HG02798 (cell line): ENCODE measurements around the gene DNAAF1.
"Not testable (repeated sequence)": the region's sequence is repeated elsewhere in the genome, so short reads cannot be mapped to it uniquely, and the experiment has no call there.

ENCODE experiments used
- ATAC-seq: cut with Tn5 transposase; IDR thresholded peaks from one replicate; pipeline ENCODE4 v1.9.1; 2021; ENCODE audit warnings: mild to moderate bottlenecking; ENCODE audit not compliant: unreplicated experiment, poor library complexity

The DNAAF1 gene

DNA sequence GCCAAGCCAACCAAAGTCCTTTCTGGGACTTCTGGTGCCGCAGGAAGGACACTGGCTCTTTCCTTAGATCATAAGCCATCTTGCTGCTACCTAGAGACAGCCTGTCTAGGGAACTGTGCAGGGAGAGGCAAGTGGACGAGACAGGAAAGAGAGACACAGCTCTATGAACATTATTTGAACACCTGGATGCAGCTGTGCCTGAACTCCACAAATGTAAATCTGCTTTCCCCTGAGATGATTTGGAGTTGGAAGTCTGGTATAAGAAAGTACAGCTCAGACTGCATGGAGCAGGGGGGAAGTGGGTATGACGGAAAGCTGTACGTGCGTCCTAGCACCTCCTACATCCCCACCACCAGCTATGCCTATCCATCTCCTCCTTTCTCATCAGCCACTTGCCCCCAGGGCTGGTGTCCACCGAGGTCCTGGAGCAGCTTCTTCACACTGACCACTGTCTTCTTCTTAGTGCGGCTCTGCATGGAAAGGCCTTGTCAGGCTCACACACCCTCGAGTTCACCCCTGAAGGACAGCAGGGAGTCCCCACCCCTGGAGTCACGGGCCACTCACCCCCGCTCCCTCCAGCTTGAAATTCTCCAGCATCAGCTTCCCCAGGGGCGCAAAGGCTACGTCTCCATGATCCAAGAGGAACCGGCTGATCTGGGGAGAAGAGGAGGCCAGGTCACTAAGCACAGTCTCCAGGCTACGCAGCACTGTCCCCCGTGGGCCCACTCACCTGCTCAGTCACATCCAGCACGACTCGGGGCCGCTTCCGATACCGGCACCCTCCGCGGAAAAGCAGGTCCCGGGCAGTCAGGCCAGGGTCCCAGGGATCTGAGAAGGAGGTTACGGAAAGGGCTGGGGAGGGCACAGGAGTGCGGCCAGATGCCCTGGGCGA lies 37.8 kb downstream of the DNAAF1 start:
- no peak for ATAC-seq

GRCh38 chr16:84183572-84183875 lies 38.4 kb downstream of the DNAAF1 start:
- no peak for ATAC-seq

GRCh38 chr16:84183911-84184591 lies 38.9 kb downstream of the DNAAF1 start:
- ATAC-seq = no peak

- no peak for ATAC-seq
Measured at GRCh38 chr16:84184775-84185174, 39.7 kb downstream of the DNAAF1 start.

DNA sequence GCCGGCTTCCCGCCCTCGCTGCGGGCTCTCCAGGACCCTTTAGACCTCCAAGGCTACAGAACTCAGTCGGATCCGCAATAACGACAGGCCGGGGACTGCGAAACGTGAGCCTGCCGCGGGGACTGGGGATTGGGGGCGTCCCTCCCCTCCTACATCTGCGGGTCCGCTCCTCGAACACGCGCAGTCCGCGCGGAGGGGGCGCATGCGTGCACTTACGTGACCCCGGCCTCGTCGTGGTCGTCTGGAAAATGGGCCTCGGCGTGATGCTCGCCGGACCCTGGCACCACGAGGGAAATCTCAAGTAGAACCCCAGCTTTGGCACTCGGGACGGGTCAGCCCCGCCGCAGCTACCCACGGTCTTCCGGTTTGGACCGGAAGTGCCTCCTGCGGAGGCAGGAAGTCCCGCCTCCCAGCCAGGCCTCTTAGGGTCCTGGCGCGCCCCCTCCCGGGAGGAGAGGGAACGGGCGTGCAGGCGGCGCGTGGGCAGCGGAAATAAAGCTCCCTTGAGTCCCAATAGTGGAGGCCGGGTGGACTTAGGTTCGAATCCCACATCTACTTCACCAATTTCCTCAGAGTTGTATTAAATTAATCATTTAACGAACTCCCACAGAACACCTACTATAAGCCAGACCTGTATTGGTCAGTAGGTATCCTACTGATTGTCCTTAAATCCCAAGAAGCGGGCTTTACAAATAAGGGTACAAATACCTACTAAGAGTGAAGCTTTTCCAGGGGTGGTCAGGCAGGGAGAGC lies 41.8 kb downstream of the DNAAF1 start, which contains the start of gene TAF1C:
Gene TAF1C (minus strand): TSS at position 373 of the 753 bp plus-strand sequence. CDS start 2,069 bp downstream, outside the sequence.
- peak; percentile 97 for ATAC-seq

DNA sequence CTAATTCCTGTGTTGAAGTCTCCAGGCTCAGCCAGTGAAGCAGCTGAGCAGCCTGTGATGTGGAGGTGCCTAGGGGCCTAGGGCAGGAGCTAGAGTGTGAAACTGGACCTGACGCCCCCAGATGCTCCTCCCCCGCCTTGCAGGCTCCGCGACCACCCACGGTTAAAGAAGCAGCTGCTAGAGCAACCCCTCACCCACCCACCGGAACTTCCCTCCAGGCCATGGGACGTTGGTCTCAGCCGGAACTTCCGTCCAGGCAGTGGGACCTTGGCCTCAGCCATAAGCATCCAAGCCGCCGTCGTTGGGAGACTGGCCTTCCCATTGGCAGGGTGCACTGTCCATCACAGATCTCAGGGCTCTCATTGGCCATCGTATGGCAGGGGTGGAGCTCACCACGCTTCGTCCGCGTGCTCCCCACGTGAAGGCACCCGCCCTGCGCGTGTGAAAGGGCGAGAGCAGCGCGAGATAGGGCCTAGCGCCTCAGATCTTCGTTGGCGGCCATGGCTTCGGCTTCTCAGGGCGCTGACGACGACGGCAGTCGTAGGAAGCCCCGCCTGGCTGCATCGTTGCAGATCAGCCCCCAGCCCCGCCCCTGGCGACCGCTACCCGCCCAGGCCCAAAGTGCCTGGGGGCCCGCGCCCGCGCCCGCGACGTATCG lies 45.8 kb downstream of the DNAAF1 start, which contains the start of gene ADAD2:
Gene ADAD2 (plus strand): TSS at position 427 of the 658 bp plus-strand sequence. CDS start 74 bp downstream, at position 501.
- no peak for ATAC-seq

GRCh38 chr16:84191466-84191865 lies 46.4 kb downstream of the DNAAF1 start:
- no peak for ATAC-seq

GRCh38 chr16:84193480-84193879 lies 48.4 kb downstream of the DNAAF1 start:
- no peak for ATAC-seq

GRCh38 chr16:84194018-84194417 lies 48.9 kb downstream of the DNAAF1 start:
- ATAC-seq = no peak

- ATAC-seq = peak; percentile 53
Measured at GRCh38 chr16:84194470-84195200, 49.5 kb downstream of the DNAAF1 start.

GRCh38 chr16:84195201-84196093 lies 50.3 kb downstream of the DNAAF1 start:
- no peak for ATAC-seq

DNA sequence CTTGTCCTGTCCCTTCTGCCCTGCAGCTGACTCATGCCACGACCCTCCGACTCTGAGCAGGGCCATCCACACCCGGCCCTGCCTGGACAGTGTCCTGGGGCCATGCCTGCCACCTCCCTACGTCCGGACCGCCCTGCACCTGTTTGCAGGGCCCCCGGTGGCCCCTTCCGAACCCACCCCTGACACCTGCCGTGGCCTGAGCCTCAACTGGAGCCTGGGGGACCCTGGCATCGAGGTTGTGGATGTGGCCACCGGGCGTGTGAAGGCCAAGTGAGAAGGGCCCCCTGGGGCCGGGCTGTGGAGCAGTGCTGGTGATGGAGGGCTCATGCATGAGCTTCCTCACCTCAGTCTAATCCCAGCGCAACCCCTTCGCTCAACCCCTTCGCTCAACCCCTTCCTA lies 51.0 kb downstream of the DNAAF1 start:
- ATAC-seq = no peak

DNA sequence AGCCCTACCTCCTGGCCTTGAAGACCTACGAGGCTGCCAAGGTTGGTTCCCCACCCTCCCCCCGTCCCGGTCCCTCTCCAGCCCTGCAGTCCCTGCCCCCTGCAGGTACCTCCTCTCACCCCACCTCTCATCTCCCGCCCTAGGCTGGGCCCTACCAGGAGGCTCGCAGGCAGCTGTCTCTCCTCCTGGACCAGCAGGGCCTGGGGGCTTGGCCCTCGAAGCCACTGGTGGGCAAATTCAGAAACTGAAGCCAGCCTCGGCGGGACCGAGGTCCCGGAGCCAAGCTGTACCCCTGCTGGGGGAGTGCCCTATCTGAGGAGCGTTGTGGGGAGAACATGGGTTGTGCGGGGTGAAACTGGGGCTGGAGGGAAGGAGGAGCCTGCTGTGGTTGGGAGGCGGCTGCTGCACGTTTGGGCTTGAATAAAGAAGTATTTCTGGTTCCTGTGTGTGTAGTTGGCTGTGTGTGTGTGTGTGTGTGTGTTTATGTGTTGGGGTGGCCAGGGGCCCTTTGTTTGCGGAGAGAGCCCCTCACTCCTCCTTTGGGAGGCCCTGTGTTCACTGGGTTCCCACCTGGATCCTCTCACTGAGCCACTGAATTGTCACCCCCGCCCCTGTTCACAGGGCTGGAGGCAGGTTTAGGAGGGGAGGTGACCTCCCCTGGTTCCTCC lies 51.8 kb downstream of the DNAAF1 start:
- no peak for ATAC-seq

DNA sequence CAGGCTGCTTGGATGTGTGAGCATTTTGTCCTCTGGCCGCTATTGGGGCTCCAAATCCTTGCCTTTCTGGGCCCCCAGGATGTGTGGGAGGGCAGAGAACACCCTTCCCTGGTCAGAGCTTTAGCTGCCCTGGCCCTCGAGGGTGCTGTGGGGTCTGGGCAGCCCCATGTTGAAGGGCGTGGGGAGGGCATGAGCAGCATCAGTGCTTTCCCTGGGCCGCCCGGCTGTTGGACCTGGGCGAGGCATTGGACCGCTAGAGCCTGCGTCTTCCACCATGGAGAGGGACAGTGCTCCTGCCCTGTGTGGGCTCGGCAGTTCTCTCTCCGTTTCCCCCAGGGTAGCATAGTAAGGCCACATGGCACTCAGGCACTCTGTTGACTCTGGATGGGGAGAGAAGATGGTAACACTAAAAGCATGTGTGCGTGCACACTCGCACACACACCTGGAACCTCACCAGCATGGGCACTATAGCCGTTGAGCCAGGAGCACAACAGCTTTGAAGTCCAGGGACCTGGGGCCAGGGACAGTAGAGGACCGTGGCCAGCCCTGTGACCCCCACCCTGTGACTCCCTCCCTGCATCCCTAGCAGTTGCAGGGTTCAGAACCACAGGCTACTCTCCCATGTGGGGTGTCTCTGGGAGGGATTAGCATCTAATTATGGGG lies 52.5 kb downstream of the DNAAF1 start:
- no peak for ATAC-seq

DNA sequence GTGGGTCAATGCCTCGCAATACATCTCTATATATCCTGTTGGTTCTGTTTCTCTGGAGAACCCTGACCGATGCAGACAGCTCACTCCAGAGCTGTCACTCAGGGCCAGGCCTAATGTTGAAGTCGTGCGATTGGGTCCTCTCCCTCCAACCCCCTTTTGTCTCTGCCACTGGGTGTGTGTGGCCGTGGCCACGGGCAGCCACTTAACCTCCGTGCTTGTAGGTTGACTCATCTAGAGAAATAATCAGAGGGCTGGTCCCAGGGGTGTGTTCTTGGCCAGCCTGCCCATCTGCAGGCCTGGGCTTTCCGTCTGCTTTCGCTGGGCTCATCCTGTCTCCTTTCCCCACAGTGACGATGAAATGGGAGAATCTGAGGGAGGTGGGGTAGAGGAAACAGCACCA lies 53.3 kb downstream of the DNAAF1 start:
- no peak for ATAC-seq

DNA sequence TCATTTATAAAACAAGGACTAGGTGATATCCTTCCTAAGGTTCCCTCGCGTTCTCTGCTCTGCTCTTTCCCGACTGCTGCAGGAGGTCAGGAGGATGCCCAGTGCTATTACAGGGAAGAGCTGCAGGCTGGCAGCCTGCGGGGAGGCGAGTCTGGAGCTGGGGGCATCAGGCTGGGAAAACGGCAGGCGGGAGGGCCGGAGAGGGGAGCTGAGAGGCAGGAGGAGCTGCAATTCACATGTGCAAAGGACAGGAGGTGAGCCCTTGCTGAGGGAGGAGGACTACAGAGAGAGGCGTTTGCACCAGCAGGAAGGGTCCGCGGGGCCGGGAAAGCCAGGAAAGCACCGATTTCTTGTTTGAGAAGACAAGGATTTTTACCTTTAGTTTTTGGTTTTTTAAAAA lies 54.0 kb downstream of the DNAAF1 start:
- no peak for ATAC-seq

DNA sequence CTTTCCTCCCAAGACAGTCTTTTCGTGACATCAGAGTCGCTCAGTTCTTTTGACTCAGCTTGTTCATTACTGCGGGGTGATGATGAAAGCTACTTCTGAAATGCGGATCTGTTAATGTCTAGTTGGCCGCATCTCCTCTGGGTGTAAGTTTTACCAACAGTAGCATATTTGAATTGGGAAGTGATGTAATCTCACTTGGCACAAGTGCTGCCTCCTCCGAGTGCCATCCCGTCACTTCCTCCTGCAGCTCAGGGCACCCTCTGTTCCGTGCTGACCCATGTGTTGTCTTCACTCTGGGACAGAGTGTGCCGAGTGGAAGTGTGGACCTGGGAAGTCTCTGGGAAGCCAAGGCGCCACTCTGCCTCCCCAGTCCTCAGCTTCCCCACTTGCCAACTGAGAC lies 54.8 kb downstream of the DNAAF1 start:
- no peak for ATAC-seq

GRCh38 chr16:84204551-84204950 lies 59.4 kb downstream of the DNAAF1 start:
- ATAC-seq = not testable (repeated sequence)
